Fibroblast of skin of right biceps (primary cell): ENCODE results near the gene SEPTIN14.
"Not testable (repeated sequence)": the region's sequence is repeated elsewhere in the genome, so short reads cannot be mapped to it uniquely, and the experiment has no call there.

ENCODE experiments used
- DNase-seq: peaks from one replicate; pipeline ENCODE4 v3.0.0-alpha.2; 2013

The SEPTIN14 gene

DNA sequence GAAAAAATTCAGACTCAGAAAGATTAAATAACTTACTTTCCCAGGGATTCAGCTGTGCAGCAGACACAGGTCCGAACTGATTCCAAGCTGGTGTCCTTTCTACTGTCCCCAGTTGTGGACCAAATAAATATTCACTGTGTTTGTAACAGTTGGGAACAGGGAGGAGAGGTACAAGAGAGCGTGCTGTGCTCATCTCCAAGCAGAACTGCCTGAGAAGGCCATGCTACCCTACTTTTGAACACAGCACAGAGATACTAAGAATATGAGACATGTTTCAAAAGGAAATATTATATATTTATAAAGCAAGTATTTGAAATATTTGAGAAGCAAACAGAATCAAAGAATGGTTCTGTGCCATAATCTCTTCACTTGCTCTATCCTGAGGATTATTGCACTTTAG, at the start of gene SEPTIN14:
SEPTIN14 (minus strand) TSS at position 101 of the 400 bp plus-strand sequence. CDS start 756 bp downstream, outside the sequence.
- not testable (repeated sequence) for DNase-seq

DNA sequence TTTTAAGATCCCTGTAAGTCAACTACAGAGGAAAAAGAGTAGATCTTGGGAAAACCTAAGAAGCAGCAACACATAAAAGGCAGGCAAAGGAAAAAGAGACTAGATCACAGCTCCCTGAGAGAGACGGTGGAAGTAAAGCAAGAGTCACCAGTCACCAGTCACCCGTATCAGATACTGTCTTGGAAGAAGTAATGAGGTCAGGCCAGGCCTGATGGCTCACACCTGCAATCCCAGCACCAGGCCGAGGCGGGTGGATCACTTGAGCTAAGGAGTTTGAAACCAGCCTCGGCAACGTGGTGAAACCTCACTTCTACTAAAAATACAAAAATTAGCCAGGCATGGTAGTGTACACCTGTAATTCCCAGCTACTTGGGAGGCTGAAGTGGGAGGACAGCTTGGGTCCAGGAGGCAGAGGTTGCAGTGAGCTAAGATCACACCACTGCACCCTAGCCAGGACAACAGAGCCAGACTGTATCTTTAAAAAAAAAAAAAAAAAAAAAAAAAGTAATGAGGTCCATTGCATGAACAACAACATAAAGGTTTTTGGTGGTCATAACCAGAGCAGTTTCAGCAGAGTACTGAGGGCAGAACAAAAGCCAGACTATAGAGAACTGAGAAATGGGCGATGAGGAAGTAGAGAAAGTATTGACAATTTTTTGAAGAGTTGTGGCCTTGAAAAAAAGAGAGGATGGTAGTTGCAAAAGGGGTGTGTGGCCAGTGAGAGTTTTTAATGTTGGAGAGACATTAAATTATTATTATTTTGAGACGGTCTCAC, 41.6 kb upstream of the SEPTIN14 start:
- no peak for DNase-seq

DNA sequence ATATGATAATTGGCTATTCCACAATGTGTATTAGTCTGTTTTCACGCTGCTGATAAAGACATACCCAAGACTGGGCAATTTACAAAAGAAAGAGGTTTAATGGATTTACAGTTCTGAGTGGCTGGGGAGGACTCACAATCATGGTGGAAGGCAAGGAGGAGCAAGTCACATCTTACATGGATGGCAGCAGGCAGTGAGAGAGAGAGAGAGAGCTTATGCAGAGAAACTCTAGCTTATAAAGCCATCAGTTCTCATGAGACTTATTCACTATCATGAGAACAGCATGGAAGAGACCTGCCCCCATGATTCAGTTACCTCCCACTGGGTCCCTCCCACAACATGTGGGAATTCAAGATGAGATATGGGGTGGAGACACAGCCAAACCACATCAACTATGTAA, 38.5 kb upstream of the SEPTIN14 start:
- not testable (repeated sequence) for DNase-seq

DNA sequence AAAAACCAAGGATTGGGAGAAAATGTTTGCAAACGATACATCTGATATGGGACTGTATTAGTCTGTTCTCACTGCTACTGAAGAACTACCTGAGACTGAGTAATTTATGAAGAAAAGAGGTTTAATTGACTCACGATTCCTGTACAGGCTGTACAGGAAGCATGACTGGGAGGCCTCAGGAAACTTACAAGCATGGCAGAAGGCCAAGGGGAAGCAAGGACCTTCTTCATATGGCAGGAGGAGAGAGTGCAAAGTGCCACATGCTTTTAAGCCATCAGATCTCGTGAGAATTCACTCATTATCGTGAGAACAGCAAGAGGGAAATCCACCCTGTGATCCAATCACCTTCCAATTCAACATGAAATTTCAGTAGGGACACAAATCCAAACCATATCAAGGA, 35.7 kb upstream of the SEPTIN14 start:
- DNase-seq: no peak

DNA sequence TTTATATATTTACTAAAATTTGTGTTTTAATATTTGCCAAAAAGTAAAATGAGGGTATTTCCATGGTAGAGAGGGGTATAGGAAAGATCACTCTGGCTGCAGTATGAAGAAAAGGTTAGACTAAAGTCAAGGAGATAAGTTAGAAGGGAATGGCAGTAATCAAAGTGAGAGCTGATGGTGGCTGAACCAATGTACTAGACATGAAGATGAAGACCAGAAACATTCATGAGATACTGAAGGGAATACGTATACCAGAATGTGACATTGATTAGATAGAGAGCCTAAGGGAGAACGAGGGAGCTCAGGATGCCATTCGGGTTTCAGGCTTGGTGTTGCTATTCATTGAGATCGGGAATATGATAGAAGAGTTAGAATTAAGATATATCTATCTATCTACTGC, 32.5 kb upstream of the SEPTIN14 start:
- no peak for DNase-seq

DNA sequence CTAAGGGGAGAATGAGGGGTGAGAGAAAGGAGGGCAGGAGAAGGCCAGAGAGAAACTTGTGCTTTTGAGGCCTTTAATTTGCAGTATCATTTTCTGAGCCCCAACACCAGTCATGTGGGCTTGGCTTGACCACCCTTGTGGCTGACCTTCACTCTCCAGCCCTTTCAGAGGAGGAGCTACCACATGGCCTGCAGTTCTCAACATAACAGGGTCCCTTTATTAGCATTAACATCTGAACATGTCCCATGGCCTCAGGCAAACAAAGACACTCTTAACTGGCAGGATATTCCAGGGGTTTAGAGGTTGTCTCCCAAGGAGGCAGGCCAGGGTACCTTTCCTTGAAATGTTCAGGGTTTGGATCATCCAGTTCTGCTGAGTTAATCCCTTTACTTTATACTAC, 31.4 kb upstream of the SEPTIN14 start:
- no peak for DNase-seq

DNA sequence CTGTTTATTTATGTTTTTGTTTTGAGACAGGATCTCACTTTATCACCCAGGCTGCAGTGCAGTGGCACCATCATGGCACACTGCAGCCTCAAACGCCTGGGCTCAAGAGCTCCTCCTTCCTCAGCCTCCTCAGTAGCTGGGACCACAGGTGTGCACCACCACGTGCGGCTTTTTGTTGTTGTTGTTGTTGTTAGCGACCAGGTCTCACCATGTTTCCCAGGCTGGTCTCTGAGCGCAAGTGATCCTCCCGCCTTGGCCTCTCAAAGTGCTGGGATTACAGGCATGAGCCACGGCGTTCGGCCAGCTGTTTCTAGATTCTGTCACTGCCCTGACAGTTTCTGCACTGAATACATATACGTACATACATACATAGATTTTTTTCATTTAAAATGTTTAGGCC, 25.8 kb upstream of the SEPTIN14 start:
- not testable (repeated sequence) for DNase-seq

DNA sequence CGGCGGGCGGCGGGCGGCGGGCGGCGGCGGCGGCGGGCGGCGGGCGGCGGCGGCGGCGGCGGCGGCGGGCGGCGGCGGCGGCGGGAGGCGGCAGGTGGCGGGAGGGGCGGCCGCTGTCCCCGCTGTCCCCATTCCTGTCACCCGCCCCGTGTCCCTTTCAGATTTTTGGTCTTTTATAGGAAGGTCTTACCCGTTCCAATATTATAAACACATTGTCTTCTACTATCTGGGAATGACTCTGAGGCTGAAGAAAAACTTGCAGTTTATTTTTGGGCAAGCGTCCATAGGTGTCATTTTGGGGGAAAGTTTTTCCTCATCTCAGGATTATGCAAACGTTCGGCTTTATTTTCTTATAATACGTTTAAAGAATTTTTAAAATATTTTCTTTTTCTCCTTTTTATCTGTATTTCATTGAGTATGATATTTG, 25.3 kb upstream of the SEPTIN14 start:
- no peak for DNase-seq

DNA sequence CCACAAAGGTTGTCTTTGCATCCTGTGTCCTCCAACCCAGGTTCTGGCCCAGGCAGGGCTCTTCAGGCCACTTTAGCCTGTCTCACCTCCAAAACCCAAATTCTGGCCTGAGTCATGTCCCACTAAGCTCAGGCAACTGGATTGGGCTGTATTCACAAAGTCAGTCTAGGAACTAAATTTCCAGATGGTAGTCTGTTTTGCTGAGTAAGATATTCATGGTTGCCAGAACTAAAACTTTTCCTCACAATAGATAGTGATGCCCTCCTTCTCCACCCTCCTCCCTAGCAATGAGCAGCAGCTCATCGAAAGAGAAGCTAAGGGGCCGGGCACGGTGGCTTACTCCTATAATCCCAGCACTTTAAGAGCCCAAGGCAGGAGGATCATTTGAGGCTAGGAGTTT, 21.8 kb upstream of the SEPTIN14 start:
- DNase-seq: no peak

DNA sequence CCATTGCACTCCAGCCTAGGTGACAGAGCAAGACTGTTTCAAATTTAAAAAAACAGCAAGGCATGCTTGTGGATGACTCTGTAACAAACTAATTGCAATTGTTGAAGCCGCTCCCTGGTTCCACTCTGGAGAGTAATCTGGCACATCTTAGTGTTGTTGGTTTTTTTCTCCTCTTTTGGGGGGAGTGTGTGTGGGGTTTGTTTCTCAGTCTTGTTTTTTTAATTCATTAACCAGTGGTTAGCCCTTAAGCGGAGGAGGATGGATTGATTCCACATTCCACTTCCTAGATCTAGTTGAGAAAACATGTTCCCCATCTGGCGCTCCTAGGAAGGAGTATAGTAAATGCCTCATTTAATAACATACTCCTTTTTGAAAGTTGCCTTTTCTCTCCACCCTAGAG, 16.1 kb upstream of the SEPTIN14 start:
- no peak for DNase-seq

DNA sequence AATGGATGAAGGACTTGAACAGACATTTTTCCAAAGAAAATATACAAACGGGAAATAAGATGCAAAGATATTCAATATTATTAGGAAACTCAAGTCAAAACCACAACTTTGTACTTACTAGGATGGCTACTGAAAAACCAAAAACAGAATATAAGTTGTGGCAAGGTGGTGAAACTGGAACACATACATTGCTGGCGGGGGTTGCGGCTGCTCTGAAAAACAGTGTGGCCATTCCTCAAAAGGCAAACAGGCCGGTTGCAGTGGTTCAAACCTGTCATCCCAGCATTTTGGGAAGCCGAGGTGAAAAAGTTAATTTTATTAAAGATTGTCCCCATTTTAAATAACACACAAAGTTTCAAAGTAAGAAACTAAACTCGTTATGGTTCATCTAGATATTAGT, 14.8 kb upstream of the SEPTIN14 start:
- no peak for DNase-seq

DNA sequence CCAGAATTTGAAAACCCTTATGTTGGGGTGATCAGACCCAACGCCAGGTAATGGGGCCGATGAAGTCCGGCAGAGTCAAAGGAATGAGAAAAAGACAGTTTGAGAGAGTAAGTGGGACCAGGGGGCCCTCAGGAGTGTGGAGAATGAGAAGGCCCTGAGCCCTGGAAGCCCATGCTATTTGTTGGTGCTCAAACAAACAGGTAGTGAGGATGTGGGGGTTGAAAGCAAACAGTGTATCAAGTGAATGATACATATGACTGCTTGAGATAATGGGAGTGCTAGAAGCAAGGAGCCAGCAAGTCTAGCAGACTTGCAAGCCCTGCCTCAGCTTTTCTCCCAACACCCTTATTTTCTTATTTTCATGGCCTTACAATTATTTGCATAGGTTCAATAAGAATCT, 11.2 kb upstream of the SEPTIN14 start:
- DNase-seq: no peak

DNA sequence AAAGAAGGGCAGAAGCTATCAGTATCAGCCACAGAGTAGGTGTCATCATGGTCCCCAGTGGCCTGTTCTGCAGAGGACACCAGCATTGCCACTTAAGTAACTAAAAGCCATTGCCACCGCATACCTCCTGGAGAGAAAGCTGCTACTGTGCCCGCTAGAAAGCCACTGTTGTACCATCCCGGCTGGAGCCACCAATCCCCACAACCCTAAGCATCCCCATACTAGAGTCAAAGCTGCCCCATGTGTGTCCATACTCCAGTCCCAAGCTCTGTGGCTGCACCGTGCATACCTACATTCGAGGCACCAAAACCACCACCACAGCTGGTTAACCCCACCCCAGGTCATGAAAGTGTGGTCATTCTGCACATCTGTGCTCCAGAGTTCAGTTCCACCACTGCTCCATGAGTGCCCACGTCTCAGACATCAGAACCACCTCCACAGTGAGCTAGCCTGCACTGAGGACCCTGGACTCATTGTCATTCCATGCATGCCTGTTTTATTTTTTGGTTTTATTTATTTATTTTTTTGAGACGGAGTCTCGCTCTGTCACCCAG, 9.5 kb upstream of the SEPTIN14 start:
- DNase-seq: no peak

DNA sequence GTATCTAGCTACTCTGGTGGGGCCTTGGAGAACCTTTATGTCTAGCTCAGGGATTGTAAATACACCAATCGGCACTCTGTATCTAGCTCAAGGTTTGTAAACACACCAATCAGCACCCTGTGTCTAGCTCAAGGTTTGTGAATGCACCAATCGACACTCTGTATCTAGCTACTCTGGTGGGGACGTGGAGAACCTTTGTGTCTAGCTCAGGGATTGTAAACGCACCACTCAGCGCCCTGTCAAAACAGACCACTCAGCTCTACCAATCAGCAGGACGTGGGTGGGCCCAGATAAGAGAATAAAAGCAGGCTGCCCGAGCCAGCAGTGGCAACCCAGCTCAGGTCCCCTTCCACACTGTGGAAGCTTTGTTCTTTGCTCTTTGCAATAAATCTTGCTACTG, 6.4 kb upstream of the SEPTIN14 start:
- not testable (repeated sequence) for DNase-seq

DNA sequence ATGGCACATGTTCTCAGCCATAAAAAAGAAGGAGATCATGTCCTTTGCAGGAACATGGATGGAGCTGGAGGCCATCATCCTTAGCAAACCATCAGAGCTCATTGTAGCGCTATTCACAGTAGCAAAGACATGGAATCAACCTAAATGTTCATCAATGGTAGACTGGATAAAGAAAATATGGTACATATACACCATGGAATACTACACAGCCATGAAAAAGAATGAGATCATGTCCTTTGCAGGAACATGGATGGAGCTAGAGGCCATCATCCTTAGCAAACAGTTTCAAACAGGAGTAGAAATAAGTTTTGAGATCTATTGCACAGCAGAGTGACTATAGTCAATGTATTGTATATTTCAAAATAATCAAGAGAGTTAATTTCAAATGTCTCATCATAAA, 17.4 kb downstream of the SEPTIN14 start:
- not testable (repeated sequence) for DNase-seq

DNA sequence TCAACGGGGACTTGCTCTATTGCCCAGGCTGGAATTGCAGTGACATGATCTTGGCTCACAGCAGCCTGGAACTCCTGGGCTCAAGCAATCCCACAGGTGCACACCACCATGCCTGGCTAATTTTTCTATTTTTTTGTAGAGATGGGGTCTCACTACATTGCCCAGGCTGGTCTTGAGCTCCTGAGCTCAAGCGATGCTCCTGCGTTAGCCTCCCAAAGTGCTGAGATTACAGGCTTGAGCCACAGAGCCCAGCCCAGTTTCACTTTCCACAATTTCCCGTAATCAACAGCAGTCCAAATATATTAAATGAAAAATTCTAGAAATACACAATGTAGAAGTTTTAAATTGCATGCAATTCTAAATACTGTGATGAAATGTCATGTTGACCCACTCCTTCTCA, 24.0 kb downstream of the SEPTIN14 start:
- no peak for DNase-seq

DNA sequence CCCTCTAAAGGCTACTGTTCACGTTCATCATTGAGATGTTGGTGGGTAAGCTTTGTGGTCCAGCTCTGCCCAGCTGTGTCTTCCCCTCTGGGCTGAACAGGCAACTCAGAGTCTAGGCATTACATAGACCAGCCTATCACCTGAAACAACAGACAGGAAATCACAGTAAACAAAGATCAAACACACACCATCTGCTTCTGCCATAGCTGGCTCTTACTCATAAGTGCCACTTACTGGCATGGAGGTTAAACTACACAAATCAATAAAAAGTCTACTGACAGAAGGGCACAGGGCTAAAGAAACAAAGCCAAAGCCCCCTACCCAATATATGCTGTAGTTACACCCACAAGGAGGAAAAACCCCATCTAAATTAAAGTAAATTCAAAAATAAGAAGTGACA, 35.0 kb downstream of the SEPTIN14 start:
- no peak for DNase-seq

DNA sequence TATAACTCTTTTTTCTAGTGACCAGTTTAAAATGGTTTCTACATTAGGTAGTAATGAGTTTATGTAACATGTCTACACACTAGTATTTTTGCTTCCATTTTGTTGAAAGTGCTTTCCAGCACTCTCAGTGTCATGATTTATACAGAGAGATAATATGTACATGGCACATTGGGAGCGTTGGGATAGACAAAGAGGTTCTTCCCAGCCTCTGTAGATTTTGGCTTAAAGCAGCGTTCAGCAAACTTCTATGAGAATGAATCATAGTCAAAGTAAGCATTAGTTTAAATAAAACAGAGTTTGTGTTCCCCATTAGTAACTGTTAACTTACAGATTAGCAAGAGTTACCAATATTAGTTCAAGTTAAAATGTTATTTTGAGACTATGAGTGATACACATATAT, 43.9 kb downstream of the SEPTIN14 start:
- DNase-seq: no peak

DNA sequence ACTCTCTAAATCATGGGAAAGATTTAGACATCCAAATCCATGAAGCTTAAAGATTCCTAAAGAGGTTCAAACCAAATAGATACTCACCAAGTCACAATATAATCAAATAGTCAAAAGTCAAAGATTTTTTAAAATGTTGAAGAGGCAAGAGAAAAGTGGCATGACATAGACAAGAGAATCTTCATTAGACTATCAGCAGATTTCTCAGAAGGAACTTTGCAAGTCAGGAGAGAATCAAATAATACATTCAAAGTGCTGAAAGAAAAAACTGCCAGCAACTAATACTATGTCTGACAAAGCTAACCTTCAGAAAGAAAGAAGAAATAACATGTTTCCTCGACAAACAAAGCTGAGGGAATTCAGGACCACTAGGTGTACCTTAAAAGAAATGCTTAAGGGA, 65.3 kb downstream of the SEPTIN14 start:
- DNase-seq: not testable (repeated sequence)

DNA sequence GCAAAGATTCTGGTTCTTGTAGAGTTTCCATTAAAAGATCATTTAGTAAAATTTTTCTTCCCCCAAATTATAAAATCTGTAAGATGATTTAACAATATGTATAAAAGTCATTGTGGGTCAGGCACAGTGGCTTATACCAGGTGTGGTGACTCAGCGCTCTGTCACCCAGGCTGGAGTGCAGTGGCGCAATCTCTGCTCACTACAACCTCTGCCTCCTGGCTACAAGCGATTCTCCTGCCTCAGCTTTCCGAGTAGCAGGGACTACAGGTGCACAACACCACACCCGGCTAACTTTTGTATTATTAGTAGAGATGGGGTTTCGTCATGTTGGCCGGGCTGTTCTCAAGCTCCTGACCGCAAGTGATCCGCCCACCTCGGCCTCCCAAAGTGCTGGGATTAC, 68.0 kb downstream of the SEPTIN14 start:
- DNase-seq: no peak

DNA sequence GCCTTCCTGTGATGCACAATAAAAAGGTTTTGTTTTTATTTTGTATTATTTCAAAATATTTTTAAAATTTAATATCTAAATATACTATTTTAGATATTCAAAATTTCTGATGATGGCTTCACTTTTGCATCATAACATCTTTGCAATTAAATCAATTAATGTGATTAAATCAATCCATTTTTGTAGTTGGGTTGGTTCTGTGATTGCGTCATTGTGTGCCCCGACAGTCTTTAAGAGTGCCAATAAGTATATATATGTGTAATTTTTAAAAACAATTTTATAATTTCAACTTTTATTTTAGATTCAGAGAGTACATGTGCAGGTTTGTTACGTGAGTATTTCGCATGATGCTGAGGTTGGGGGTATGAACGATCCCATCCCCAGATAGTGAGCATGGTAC, 70.5 kb downstream of the SEPTIN14 start:
- DNase-seq: no peak

DNA sequence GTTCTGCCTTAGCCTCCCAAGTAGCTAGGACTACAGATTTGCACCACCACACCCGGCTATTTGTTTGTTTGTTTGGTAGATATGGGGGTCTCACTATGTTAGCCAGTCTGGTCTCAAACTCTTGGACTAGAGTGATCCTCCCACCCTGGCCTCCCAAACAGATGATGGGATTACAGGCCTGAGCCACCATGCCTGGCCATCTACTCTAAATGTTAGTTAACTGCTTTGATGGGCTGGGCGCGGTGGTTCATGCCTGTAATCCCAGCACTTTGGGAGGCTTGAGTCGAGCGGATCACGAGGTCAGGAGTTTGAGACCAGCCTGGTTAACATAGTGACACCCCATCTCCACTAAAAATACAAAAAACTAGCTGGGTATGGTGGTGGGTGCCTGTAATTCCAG, 74.8 kb downstream of the SEPTIN14 start:
- DNase-seq: no peak

DNA sequence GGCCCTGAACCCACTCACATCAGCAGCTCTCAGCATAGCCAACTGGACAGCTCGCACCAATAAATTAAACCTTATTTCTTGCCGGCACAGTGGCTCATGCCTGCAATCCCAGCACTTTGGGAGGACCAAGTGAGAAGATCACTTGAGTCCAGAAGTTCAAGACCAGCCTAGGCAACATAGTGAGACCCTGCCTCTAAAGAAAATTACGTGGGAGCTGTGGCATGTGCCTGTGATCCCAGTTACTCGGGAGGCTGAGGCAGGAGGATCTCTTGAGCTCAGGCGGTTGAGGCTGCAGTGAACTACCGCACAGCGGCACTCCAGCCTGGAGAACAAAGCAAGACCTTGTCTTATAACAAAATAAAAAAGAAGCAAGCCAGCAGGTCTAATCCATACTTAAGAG, 75.7 kb downstream of the SEPTIN14 start:
- no peak for DNase-seq

DNA sequence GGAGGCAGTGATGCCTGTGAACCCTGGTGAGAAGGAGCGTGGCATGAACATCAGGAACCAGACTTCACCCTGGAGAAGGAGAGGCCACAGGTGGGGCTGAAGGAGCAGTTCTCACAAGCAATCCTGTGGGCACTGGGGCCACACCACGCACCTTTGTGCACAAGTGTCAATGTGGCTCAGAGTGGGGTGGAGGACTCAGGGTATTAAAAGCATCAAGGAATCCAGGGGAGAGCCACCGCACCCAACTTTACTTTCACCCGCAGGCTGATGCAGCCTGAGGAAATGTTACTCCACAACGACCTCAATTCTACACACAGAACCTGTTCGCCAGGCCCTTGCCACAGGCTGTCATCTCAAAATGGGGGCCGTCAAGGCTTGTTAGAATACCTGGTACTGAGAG, 77.1 kb downstream of the SEPTIN14 start:
- DNase-seq: not testable (repeated sequence)

DNA sequence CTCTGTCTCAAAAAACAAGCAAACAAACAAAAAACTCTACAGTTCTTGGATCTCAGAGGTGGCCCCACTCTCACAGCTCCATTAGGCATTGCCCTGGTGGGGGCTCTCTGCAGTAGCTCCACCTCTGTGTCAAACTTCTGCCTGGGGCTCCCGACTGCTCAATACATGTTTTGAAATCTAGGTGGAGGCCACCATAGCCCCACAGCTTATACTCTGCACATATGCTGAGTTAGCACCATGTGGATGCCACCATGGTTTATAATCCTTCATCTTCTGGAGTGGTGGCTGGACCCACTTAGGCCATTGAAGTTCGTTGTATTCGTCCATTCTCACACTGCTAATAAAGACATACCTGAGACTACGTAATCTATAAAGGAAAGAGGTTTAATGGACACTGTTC, 78.4 kb downstream of the SEPTIN14 start:
- no peak for DNase-seq
